ENCODE measurements around the gene PCDHGA10. TPM values are rescaled to one million over a fixed set of nuclear protein-coding genes. Genes with fewer than 3 reads are reported as not detected.

The PCDHGA10 gene
- total RNA-seq, 4 donors from 2014 or later = 4.0 to 6.5 (median 6.1) TPM

DNA sequence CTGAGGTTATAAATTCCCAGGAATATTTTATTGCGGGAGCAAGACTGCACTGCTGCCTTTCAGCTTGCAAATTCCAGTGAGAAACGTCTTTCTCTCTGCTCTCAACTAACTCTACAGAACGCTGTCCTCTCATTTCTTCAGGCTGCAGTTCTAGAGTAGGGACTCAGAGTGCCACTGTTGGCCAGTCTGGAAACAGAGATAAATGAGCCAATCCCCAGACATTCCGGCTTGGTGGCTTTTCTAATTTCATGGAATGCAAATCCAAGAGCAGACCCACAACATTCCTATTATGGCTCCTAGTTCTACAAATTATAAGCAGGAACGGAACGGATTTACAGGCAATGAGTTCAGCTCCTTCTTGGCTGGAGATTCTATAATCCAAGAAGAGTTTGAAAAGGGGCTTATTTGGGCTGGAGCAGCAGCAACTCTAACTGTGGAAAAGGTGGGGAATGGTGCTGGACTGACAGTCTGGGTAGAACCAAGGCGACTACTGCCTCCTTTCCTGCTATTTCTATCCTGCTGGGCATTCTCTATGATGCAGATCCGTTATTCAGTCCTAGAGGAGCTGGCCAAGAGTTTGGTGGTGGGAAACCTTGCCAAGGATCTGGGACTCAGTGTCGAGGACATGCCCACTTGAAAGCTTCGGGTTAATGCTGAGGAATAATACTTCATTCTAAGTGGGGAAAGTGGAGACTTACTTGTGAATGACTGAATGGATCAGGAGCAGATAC is 26.8 kb downstream of the PCDHGA10 start:
- H3K27me3 ChIP-seq = no peaks in the 10 kb centered on the region
- no peak for DNase-seq
- WGBS, 2 donors (ENCODE audit: low coverage in 1 of 2) = 75 to 81% methylated on average over 7 to 10 of the region's 10 CpGs
- in situ Hi-C loops (cut with MboI; ENCODE audit: low pct_ligation_motif_present in 1 of 4, low pct_unique_long_range_greater_than_20kb in 1 of 4, low sequenced_read_pairs in 3 of 4) (no loop called here), intact Hi-C loops (cut with DNase I; ENCODE audit: low total_unique reads) (no loop called here)
- H3K4me1 ChIP-seq = no peaks in the 10 kb centered on the region
- no peaks in the 10 kb centered on the region for H3K36me3 ChIP-seq
- no peak overlapping the region for H3K27ac ChIP-seq
- H3K9me3 ChIP-seq = peaks cover 44 to 55% of the 10 kb centered on the region in 2 donors
- TF ChIP-seq CTCF (IDR thresholded peaks at IDR 0.05) = no peak
- no peak for TF ChIP-seq POLR2AphosphoS5 (IDR thresholded peaks at IDR 0.05)
- TF ChIP-seq EP300 (IDR thresholded peaks at IDR 0.05; ENCODE audit: low read depth) = no peak
- no peak for TF ChIP-seq POLR2A (IDR thresholded peaks at IDR 0.05)
- no peak overlapping the region for H3K4me3 ChIP-seq

DNA sequence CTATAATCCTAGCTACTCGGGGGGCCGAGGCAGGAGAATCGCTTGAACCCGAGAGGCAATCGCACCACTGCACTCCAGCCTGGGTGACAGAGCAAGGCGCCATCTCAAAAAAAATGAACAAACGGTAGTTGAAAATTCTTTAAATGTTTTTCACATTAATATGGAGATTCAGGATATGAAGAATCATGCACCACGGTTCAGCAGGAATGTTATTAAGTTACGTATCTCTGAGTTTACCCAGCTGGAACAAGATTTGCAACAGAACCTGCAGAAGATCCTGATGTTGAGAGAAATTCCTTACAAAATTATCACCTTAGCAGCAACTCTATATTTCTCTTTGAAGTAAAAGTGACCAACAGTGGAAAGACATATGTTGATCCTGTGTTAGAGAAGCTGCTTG is 27.6 kb downstream of the PCDHGA10 start:
- TF ChIP-seq POLR2A (IDR thresholded peaks at IDR 0.05) = no peak
- TF ChIP-seq CTCF (IDR thresholded peaks at IDR 0.05) = no peak
- TF ChIP-seq EP300 (IDR thresholded peaks at IDR 0.05; ENCODE audit: low read depth) = no peak
- TF ChIP-seq POLR2AphosphoS5 (IDR thresholded peaks at IDR 0.05) = no peak
- H3K4me1 ChIP-seq = no peaks in the 10 kb centered on the region
- DNase-seq = no peak
- intact Hi-C loops (cut with DNase I; ENCODE audit: low total_unique reads) = no loop called here
- H3K27me3 ChIP-seq = no peaks in the 10 kb centered on the region
- H3K4me3 ChIP-seq = no peak overlapping the region
- 90 to 95% methylated on average over 9 of the region's 9 CpGs for WGBS, 2 donors (ENCODE audit: low coverage in 1 of 2)
- no peak overlapping the region for H3K27ac ChIP-seq
- in situ Hi-C loops (cut with MboI; ENCODE audit: low pct_ligation_motif_present in 1 of 4, low pct_unique_long_range_greater_than_20kb in 1 of 4, low sequenced_read_pairs in 3 of 4) = no loop called here
- H3K36me3 ChIP-seq = no peaks in the 10 kb centered on the region
- H3K9me3 ChIP-seq = peaks cover 42 to 53% of the 10 kb centered on the region in 2 donors

DNA sequence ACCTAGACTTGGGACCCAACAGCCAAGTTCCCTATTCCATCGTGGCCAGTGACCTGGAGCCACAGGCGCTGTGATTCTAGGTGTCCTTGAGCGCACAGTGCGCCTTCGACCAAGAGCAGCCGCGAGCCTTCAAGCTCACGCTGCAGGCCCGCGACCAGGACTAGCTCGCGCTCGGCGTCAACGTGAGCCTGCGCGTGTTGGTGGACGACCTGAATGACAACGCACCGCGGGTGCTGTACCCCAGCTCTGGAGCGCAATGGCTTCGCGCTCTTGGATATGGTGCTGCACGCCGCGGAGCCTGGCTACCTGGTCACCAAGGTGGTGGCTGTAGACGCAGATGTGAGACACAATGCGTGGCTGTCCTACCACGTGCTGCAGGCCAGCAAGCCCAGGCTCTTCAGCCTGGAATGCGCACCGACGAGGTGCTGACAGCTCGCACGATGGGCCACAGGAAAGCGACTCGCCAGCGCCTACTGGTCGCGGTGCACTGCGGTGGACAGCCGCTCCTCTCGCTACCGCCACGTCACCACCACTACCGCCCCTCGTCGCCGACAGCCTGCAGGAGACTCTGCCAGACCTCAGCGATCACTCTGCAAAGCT is 28.9 kb downstream of the PCDHGA10 start:
- TF ChIP-seq POLR2AphosphoS5 (IDR thresholded peaks at IDR 0.05) = no peak
- no peak for TF ChIP-seq POLR2A (IDR thresholded peaks at IDR 0.05)
- TF ChIP-seq CTCF (IDR thresholded peaks at IDR 0.05) = no peak
- WGBS, 2 donors (ENCODE audit: low coverage in 1 of 2) = 75% methylated on average over 50 of the region's 50 CpGs; no CpG with 5 or more reads in 1 of the 2 donors
- H3K4me3 ChIP-seq = no peak overlapping the region

DNA sequence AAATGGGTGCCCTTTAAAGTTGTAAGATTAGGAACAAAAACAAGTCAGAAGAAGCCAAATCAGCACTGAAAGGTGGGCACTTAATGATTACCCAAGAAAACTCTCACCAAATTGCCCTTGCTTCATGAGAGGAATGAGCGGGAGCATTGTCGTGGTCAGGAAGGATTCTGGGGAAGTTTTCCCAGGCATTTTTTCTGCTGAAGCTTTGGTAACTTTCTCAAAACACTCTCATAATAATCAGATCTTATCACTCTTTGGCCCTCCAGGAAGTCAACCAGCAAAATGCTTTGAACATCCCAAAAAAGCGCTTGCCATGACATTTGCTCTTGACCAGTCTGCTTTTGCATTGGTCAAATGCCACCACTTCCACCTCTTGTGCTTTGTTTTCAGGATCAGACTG is 52.6 kb downstream of the PCDHGA10 start:
- in situ Hi-C loops (cut with MboI; ENCODE audit: low pct_ligation_motif_present in 1 of 4, low pct_unique_long_range_greater_than_20kb in 1 of 4, low sequenced_read_pairs in 3 of 4) = no loop called here
- WGBS, 2 donors (ENCODE audit: low coverage in 1 of 2) = 98 to 100% methylated on average over 1 to 3 of the region's 3 CpGs

More for the DNA sequence above, 28.9 kb downstream of the PCDHGA10 start:
- intact Hi-C loops (cut with DNase I; ENCODE audit: low total_unique reads) (no loop called here), in situ Hi-C loops (cut with MboI; ENCODE audit: low pct_ligation_motif_present in 1 of 4, low pct_unique_long_range_greater_than_20kb in 1 of 4, low sequenced_read_pairs in 3 of 4) (no loop called here)
- no peak overlapping the region for H3K27ac ChIP-seq
- no peaks in the 10 kb centered on the region for H3K36me3 ChIP-seq
- peaks cover 42 to 45% of the 10 kb centered on the region in 2 donors for H3K9me3 ChIP-seq
- no peaks in the 10 kb centered on the region for H3K4me1 ChIP-seq
- H3K27me3 ChIP-seq = no peaks in the 10 kb centered on the region
- DNase-seq = no peak

More for the DNA sequence above, 52.6 kb downstream of the PCDHGA10 start:
- no peak overlapping the region for H3K4me3 ChIP-seq
- no peak for DNase-seq
- no peak for TF ChIP-seq POLR2AphosphoS5 (IDR thresholded peaks at IDR 0.05)
- TF ChIP-seq EP300 (IDR thresholded peaks at IDR 0.05; ENCODE audit: low read depth) = no peak
- no peak for TF ChIP-seq CTCF (IDR thresholded peaks at IDR 0.05)
- no peak for TF ChIP-seq POLR2A (IDR thresholded peaks at IDR 0.05)
- intact Hi-C loops (cut with DNase I; ENCODE audit: low total_unique reads) = no loop called here
- peaks cover 0 to 3% of the 10 kb centered on the region in 2 donors for H3K9me3 ChIP-seq
- H3K4me1 ChIP-seq = no peaks in the 10 kb centered on the region
- no peaks in the 10 kb centered on the region for H3K27me3 ChIP-seq
- no peak overlapping the region for H3K27ac ChIP-seq
- no peaks in the 10 kb centered on the region for H3K36me3 ChIP-seq

Other genes with a start within 250 kb of the PCDHGA10 start
- gene PCDHB7, start 240.3 kb upstream of the PCDHGA10 start, total RNA-seq = 1 to 10 TPM in 1 of 4 donors, under 1 TPM in 3; 0.37 to 1.6 (median 0.67) TPM
- gene PCDHB8, start 235.2 kb upstream of the PCDHGA10 start, total RNA-seq = under 1 TPM in 2 of 4 donors, not detected in 2; 0.14 to 0.16 TPM
- gene PCDHB16, start 230.6 kb upstream of the PCDHGA10 start, total RNA-seq = 1 to 10 TPM in 1 of 4 donors, under 1 TPM in 3; 0.20 to 1.6 (median 0.65) TPM
- gene PCDHB9, start 225.8 kb upstream of the PCDHGA10 start, total RNA-seq = 1 to 10 TPM in 1 of 4 donors, under 1 TPM in 2, not detected in 1; 0.40 to 1.6 (median 0.64) TPM
- gene PCDHB10, start 220.6 kb upstream of the PCDHGA10 start, total RNA-seq = 1 to 10 TPM in 1 of 4 donors, under 1 TPM in 2, not detected in 1; 0.68 to 1.1 (median 0.79) TPM
- 1 to 10 TPM in 1 of 4 donors, under 1 TPM in 3; 0.20 to 1.5 (median 0.61) TPM for gene PCDHB11, start 213.4 kb upstream of the PCDHGA10 start, total RNA-seq
- 1 to 10 TPM in 2 of 4 donors, under 1 TPM in 2; 0.40 to 1.9 (median 1.1) TPM for gene PCDHB12, start 204.3 kb upstream of the PCDHGA10 start, total RNA-seq
- 1 to 10 TPM; 1.8 to 4.1 (median 2.5) TPM for gene PCDHB13, start 199.1 kb upstream of the PCDHGA10 start, total RNA-seq
- gene PCDHB14, start 189.6 kb upstream of the PCDHGA10 start, total RNA-seq = 1 to 10 TPM; 1.4 to 3.3 (median 2.8) TPM
- 1 to 10 TPM in 3 of 4 donors, under 1 TPM in 1; 0.75 to 5.6 (median 1.1) TPM for gene PCDHB15, start 167.6 kb upstream of the PCDHGA10 start, total RNA-seq
- gene SLC25A2, start 108.9 kb upstream of the PCDHGA10 start, total RNA-seq = 1 to 10 TPM in 2 of 4 donors, not detected in 2; 1.4 to 1.8 TPM
- gene TAF7, start 92.2 kb upstream of the PCDHGA10 start, total RNA-seq = 10 to 100 TPM; 41.9 to 62.5 (median 50.3) TPM
- gene PCDHGA1, start 82.5 kb upstream of the PCDHGA10 start, total RNA-seq = under 1 TPM in 2 of 4 donors, not detected in 2; 0.55 to 0.64 TPM
- gene PCDHGA2, start 74.2 kb upstream of the PCDHGA10 start, total RNA-seq = 1 to 10 TPM in 3 of 4 donors, under 1 TPM in 1; 0.68 to 1.9 (median 1.6) TPM
- 1 to 10 TPM in 2 of 4 donors, under 1 TPM in 2; 0.55 to 4.9 (median 1.1) TPM for gene PCDHGA3, start 69.2 kb upstream of the PCDHGA10 start, total RNA-seq
- gene PCDHGB1, start 62.9 kb upstream of the PCDHGA10 start, total RNA-seq = 10 to 100 TPM in 1 of 4 donors, 1 to 10 TPM in 2, under 1 TPM in 1; 0.96 to 10.5 (median 3.4) TPM
- gene PCDHGA4, start 58.0 kb upstream of the PCDHGA10 start, total RNA-seq = 10 to 100 TPM in 1 of 4 donors, 1 to 10 TPM in 2, not detected in 1; 1.4 to 18.0 (median 1.6) TPM
- gene PCDHGB2, start 53.0 kb upstream of the PCDHGA10 start, total RNA-seq = 10 to 100 TPM in 1 of 4 donors, 1 to 10 TPM in 3; 2.1 to 12.7 (median 3.2) TPM
- gene PCDHGA5, start 48.8 kb upstream of the PCDHGA10 start, total RNA-seq = 1 to 10 TPM in 3 of 4 donors, not detected in 1; 2.5 to 4.1 (median 3.4) TPM
- gene PCDHGB3, start 42.7 kb upstream of the PCDHGA10 start, total RNA-seq = 1 to 10 TPM; 1.4 to 3.8 (median 2.6) TPM
- 1 to 10 TPM; 2.4 to 7.5 (median 3.7) TPM for gene PCDHGA6, start 39.1 kb upstream of the PCDHGA10 start, total RNA-seq
- gene PCDHGA7, start 30.2 kb upstream of the PCDHGA10 start, total RNA-seq = 1 to 10 TPM; 2.0 to 8.6 (median 3.2) TPM
- 1 to 10 TPM in 2 of 4 donors, under 1 TPM in 2; 0.40 to 4.4 (median 2.4) TPM for gene PCDHGB4, start 25.3 kb upstream of the PCDHGA10 start, total RNA-seq
- 10 to 100 TPM in 1 of 4 donors, 1 to 10 TPM in 3; 1.5 to 11.5 (median 2.5) TPM for gene PCDHGA8, start 20.4 kb upstream of the PCDHGA10 start, total RNA-seq
- 10 to 100 TPM in 2 of 4 donors, 1 to 10 TPM in 2; 5.3 to 23.3 (median 9.2) TPM for gene PCDHGB5, start 15.0 kb upstream of the PCDHGA10 start, total RNA-seq
- gene PCDHGA9, start 10.2 kb upstream of the PCDHGA10 start, total RNA-seq = 1 to 10 TPM; 1.2 to 4.6 (median 3.4) TPM
- 1 to 10 TPM; 1.9 to 5.9 (median 4.7) TPM for gene PCDHGB6, start 5.0 kb upstream of the PCDHGA10 start, total RNA-seq
- gene PCDHGB7, start 4.7 kb downstream of the PCDHGA10 start, total RNA-seq = 10 to 100 TPM in 1 of 4 donors, 1 to 10 TPM in 3; 7.0 to 10.1 (median 9.1) TPM
- gene PCDHGA11, start 8.1 kb downstream of the PCDHGA10 start, total RNA-seq = 1 to 10 TPM; 2.6 to 5.8 (median 4.4) TPM
- gene PCDHGA12, start 17.5 kb downstream of the PCDHGA10 start, total RNA-seq = 10 to 100 TPM in 1 of 4 donors, 1 to 10 TPM in 3; 1.6 to 14.2 (median 4.8) TPM
- gene PCDHGC3, start 63.0 kb downstream of the PCDHGA10 start, total RNA-seq = 10 to 100 TPM in 3 of 4 donors, 1 to 10 TPM in 1; 6.0 to 17.0 (median 13.6) TPM
- 10 to 100 TPM in 1 of 4 donors, 1 to 10 TPM in 3; 1.8 to 26.5 (median 2.7) TPM for gene PCDHGC4, start 72.0 kb downstream of the PCDHGA10 start, total RNA-seq
- gene PCDHGC5, start 76.1 kb downstream of the PCDHGA10 start, total RNA-seq = 1 to 10 TPM in 2 of 4 donors, under 1 TPM in 2; 0.20 to 2.5 (median 1.0) TPM
- 100 to 1,000 TPM in 1 of 4 donors, 10 to 100 TPM in 3; 55.4 to 150 (median 91.4) TPM for gene DIAPH1, start 206.0 kb downstream of the PCDHGA10 start, total RNA-seq
- 10 to 100 TPM; 12.7 to 45.1 (median 40.2) TPM for gene HDAC3, start 223.9 kb downstream of the PCDHGA10 start, total RNA-seq
- 10 to 100 TPM in 1 of 4 donors, 1 to 10 TPM in 3; 4.4 to 19.1 (median 7.5) TPM for gene RELL2, start 224.0 kb downstream of the PCDHGA10 start, total RNA-seq
- 10 to 100 TPM; 26.1 to 69.9 (median 43.1) TPM for gene FCHSD1, start 238.4 kb downstream of the PCDHGA10 start, total RNA-seq

Measured in transverse colon (tissue), 4 donors.